NB4 (cell line): ENCODE measurements around the gene PARM1.

Source experiments
- MAX ChIP-seq: IDR thresholded peaks from 2 replicates; pipeline ENCODE4 v1.6.1; 2011; ENCODE audit warnings: low read depth, low read length
- POLR2A ChIP-seq: IDR thresholded peaks from 2 replicates; pipeline ENCODE4 v1.6.1; 2011; ENCODE audit warnings: mild to moderate bottlenecking; ENCODE audit not compliant: insufficient read length; ENCODE audit errors: extremely low read depth
- TF ChIP-seq, protein P1 (sequence below): IDR thresholded peaks from one replicate; pipeline ENCODE4 v1.5.1; 2012; ENCODE audit warnings: low read depth, low read length

GRCh38 chr4:75053352-75053751, 120.4 kb downstream of the PARM1 start:
- TF ChIP-seq, protein P1, sequence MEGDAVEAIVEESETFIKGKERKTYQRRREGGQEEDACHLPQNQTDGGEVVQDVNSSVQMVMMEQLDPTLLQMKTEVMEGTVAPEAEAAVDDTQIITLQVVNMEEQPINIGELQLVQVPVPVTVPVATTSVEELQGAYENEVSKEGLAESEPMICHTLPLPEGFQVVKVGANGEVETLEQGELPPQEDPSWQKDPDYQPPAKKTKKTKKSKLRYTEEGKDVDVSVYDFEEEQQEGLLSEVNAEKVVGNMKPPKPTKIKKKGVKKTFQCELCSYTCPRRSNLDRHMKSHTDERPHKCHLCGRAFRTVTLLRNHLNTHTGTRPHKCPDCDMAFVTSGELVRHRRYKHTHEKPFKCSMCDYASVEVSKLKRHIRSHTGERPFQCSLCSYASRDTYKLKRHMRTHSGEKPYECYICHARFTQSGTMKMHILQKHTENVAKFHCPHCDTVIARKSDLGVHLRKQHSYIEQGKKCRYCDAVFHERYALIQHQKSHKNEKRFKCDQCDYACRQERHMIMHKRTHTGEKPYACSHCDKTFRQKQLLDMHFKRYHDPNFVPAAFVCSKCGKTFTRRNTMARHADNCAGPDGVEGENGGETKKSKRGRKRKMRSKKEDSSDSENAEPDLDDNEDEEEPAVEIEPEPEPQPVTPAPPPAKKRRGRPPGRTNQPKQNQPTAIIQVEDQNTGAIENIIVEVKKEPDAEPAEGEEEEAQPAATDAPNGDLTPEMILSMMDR = no peak
- TF ChIP-seq MAX (no peak), POLR2A (no peak)
